Smooth muscle cell (in vitro differentiated cells): ENCODE measurements around the gene CFB. TPM values are rescaled to one million over a fixed set of nuclear protein-coding genes. Genes with fewer than 3 reads are reported as not detected.

Experiments
- DNase-seq: peaks from one replicate; lab custom pipeline; 2025; ENCODE audit not compliant: unreplicated experiment; lab: John Stamatoyannopoulos, UW
- H2AFZ ChIP-seq: fragments of 200-600 bp; sonication (generic); 2 replicates; pipeline ENCODE4 v1.6.0; 2016; ENCODE audit warnings: antibody characterized with exemption, low read depth, mild to moderate bottlenecking
- H3F3A ChIP-seq: fragments of 200-600 bp; sonication (generic); 2 replicates; pipeline ENCODE4 v1.6.0; 2017; ENCODE audit warnings: antibody characterized with exemption, low read depth
- H3K27ac ChIP-seq: fragments of 200-600 bp; sonication (generic); 2 replicates; pipeline ENCODE4 v1.5.1; 2016; ENCODE audit warnings: low read depth, mild to moderate bottlenecking
- H3K27me3 ChIP-seq: fragments of 200-600 bp; sonication (generic); 2 replicates; pipeline ENCODE4 v1.6.1; 2016; ENCODE audit warnings: low read depth, mild to moderate bottlenecking
- H3K36me3 ChIP-seq: fragments of 200-600 bp; sonication (generic); 2 replicates; pipeline ENCODE4 v1.5.1; 2016; ENCODE audit warnings: low read depth
- H3K4me1 ChIP-seq: fragments of 200-600 bp; sonication (generic); 2 replicates; pipeline ENCODE4 v1.5.1; 2016; ENCODE audit warnings: low read depth
- H3K4me2 ChIP-seq: fragments of 200-600 bp; sonication (generic); 2 replicates; pipeline ENCODE4 v1.6.0; 2016; ENCODE audit warnings: mild to moderate bottlenecking
- H3K4me3 ChIP-seq: fragments of 200-600 bp; sonication (generic); 2 replicates; pipeline ENCODE4 v1.5.1; 2016; ENCODE audit warnings: mild to moderate bottlenecking
- H3K79me2 ChIP-seq: fragments of 200-600 bp; sonication (generic); 2 replicates; pipeline ENCODE4 v1.6.0; 2016; ENCODE audit warnings: low read depth, mild to moderate bottlenecking
- H3K9ac ChIP-seq: fragments of 200-600 bp; sonication (generic); 2 replicates; pipeline ENCODE4 v1.6.0; 2016; ENCODE audit warnings: low read depth
- H3K9me3 ChIP-seq: fragments of 200-600 bp; sonication (generic); replicated peaks from 2 replicates; pipeline ENCODE4 v1.5.1; 2016; ENCODE audit warnings: low read depth
- H4K20me1 ChIP-seq: fragments of 200-600 bp; sonication (generic); 2 replicates; pipeline ENCODE4 v1.6.0; 2016; ENCODE audit warnings: low read depth
- WGBS: methylation state at CpG from one replicate; pipeline ENCODE4 v1.1.7; 2016; ENCODE audit warnings: low lambda C conversion rate; 5-methylcytosine and 5-hydroxymethylcytosine counted together
- polyA plus RNA-seq: library from polyadenylated mRNA; unstranded; fragments of >200 nt; fragmentation: Nextera tagmentation; extraction: Ambion mirVana; gene quantifications from 2 replicates; pipeline ENCODE4 v1.2.1, GENCODE V29; 2016
- total RNA-seq: library from RNA; depleted of rRNA; stranded (reverse); fragments of >200 nt; gene quantifications from 2 replicates; pipeline ENCODE4 v1.2.3, GENCODE V29; 2014
- TF ChIP-seq, protein P1 (sequence below): fragments of 200-600 bp; sonication (generic); IDR thresholded peaks from 2 replicates; pipeline ENCODE4 v1.5.1; 2017; ENCODE audit warnings: borderline replicate concordance, mild to moderate bottlenecking, antibody characterized with exemption; ENCODE audit not compliant: insufficient read depth, poor library complexity, severe bottlenecking

CFB gene
- total and polyA plus RNA-seq, 2 experiments from 2014 or later, result 2.3 TPM; not detected in 1

DNA sequence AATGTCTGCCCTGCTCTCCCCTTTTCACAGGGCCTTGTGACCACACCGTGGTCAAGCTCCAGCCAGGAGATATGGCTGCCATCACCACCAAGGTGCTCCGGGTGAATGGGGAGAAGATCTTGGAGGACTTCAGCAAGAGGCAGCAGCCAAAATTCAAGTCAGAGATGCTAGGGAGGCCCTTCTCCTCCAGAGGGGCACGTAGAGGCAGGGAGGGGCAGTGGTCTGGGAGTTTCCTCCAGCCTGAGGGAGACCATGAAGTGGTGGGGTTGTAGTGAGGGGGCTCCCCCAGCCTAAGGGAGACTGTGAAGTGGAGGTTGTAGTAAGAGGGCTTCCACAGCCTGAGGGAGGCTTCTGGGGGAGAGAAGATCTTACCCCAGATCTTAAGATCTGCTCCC, 22.0 kb downstream of the CFB start:
- Histone ChIP-seq H4K20me1 (no peaks in the 10 kb centered on the region), H3K36me3 (peaks cover 9% of the 10 kb centered on the region), H2AFZ (no peak overlapping the region), H3K4me3 (no peak overlapping the region), H3K79me2 (peaks cover 7% of the 10 kb centered on the region), H3K27ac (no peak overlapping the region), H3K27me3 (no peaks in the 10 kb centered on the region), H3K9me3 (no peaks in the 10 kb centered on the region), H3K4me1 (peaks cover 7% of the 10 kb centered on the region), H3K4me2 (no peak overlapping the region), H3F3A (no peaks in the 10 kb centered on the region), H3K9ac (no peak overlapping the region)
- TF ChIP-seq, protein P1, sequence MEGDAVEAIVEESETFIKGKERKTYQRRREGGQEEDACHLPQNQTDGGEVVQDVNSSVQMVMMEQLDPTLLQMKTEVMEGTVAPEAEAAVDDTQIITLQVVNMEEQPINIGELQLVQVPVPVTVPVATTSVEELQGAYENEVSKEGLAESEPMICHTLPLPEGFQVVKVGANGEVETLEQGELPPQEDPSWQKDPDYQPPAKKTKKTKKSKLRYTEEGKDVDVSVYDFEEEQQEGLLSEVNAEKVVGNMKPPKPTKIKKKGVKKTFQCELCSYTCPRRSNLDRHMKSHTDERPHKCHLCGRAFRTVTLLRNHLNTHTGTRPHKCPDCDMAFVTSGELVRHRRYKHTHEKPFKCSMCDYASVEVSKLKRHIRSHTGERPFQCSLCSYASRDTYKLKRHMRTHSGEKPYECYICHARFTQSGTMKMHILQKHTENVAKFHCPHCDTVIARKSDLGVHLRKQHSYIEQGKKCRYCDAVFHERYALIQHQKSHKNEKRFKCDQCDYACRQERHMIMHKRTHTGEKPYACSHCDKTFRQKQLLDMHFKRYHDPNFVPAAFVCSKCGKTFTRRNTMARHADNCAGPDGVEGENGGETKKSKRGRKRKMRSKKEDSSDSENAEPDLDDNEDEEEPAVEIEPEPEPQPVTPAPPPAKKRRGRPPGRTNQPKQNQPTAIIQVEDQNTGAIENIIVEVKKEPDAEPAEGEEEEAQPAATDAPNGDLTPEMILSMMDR, result no peak
- no peak for DNase-seq
- 96% methylated on average over 3 of the region's 3 CpGs for WGBS

DNA sequence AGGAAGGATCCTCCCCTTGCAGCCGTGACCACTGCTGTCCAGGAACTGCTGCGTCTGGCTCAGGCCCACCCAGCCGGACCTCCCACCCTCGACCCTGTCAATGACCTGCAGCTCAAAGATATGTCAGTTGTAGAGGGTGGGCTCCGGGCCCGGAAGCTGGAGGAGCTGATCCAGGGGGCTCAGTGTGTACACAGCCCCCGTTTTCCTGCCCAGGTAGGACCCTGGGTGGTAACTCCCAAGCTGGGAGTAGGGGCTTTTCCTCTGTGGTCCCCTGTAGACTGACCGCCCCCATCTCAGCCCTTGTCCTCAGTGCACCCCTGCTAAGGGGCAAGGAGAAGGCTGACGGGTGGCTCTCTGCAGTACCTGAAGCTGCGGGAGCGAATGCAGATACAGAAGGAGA, 22.4 kb downstream of the CFB start:
- Histone ChIP-seq H3K27ac (no peak overlapping the region), H3F3A (no peaks in the 10 kb centered on the region), H3K79me2 (peaks cover 11% of the 10 kb centered on the region), H4K20me1 (no peaks in the 10 kb centered on the region), H2AFZ (no peak overlapping the region), H3K36me3 (peaks cover 9% of the 10 kb centered on the region), H3K4me1 (peaks cover 11% of the 10 kb centered on the region), H3K9ac (no peak overlapping the region), H3K27me3 (no peaks in the 10 kb centered on the region), H3K4me2 (no peak overlapping the region), H3K4me3 (no peak overlapping the region), H3K9me3 (no peaks in the 10 kb centered on the region)
- WGBS, result 98% methylated on average over 11 of the region's 11 CpGs
- TF ChIP-seq, protein P1, result no peak
- no peak for DNase-seq

DNA sequence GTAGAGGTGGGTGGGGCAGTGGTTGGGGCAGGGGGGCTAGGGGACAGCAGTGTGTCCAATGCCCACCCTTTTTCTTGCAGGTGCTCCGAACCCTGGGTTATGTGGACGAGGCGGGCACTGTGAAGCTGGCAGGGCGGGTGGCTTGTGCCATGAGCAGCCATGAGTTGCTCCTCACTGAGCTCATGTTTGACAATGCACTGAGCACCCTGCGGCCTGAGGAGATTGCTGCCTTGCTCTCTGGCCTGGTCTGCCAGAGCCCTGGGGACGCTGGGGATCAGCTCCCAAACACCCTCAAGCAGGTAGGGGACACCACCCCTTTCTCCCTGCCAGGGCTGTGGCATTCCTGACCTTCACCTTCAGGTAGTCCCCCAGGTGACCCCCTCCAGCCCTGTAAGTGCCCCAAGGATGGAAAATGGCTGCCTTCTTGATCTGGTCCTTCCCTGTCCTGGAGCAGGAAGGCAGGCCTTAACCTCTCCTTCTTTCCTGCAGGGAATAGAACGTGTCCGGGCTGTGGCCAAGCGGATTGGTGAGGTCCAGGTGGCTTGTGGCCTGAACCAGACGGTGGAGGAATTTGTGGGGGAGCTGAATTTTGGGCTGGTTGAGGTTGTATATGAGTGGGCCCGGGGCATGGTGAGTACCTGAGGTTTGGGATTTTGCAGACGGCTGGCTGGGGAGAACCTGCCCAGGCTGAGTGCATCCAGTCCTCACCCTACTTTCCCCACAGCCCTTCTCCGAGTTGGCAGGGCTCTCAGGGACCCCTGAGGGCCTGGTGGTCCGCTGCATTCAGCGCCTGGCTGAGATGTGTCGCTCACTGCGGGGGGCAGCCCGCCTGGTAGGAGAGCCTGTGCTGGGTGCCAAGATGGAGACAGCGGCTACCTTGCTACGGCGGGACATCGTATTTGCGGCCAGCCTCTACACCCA, 23.2 kb downstream of the CFB start:
- Histone ChIP-seq H3K27me3 (no peaks in the 10 kb centered on the region), H3K9me3 (no peaks in the 10 kb centered on the region), H3K4me1 (peaks cover 14% of the 10 kb centered on the region), H3K4me2 (no peak overlapping the region), H4K20me1 (no peaks in the 10 kb centered on the region), H2AFZ (no peak overlapping the region), H3F3A (no peaks in the 10 kb centered on the region), H3K4me3 (no peak overlapping the region), H3K36me3 (peaks cover 9% of the 10 kb centered on the region), H3K79me2 (peaks cover 18% of the 10 kb centered on the region), H3K27ac (peak overlapping the region; percentile 96), H3K9ac (no peak overlapping the region)
- no peak for DNase-seq
- 99% methylated on average over 23 of the region's 23 CpGs for WGBS
- TF ChIP-seq, protein P1, result no peak
